ENCODE measurements around the gene TRIM22. TPM values are rescaled to one million over a fixed set of nuclear protein-coding genes. Genes with fewer than 3 reads are reported as not detected.
"Not testable (repeated sequence)": the region's sequence is repeated elsewhere in the genome, so short reads cannot be mapped to it uniquely, and the experiment has no call there.

Gene TRIM22, protein sequence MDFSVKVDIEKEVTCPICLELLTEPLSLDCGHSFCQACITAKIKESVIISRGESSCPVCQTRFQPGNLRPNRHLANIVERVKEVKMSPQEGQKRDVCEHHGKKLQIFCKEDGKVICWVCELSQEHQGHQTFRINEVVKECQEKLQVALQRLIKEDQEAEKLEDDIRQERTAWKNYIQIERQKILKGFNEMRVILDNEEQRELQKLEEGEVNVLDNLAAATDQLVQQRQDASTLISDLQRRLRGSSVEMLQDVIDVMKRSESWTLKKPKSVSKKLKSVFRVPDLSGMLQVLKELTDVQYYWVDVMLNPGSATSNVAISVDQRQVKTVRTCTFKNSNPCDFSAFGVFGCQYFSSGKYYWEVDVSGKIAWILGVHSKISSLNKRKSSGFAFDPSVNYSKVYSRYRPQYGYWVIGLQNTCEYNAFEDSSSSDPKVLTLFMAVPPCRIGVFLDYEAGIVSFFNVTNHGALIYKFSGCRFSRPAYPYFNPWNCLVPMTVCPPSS
- 10 to 100 TPM; 16.0 to 51.9 (median 32.1) TPM for total RNA-seq

DNA sequence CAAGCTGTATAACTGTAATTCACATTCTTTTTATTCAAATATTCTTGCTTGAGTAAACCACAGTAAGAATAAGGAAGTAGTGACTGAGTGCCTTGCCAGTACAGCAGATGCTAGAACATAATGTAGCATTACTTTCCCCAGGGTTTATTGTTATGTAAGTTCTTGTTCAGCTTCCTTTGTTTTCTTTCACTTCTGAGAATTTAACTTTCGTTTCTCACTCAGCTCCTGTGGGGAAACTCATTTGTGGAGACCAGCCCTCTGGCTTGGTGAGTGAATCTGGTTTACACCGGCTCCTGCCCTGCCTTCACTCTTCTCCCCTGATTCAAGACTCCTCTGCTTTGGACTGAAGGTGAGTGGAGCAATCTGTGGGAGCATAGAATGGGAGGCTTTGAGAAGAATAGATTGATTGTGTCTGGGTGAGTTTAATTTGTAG is at the start of gene TRIM22:
Gene TRIM22 (plus strand): TSS at position 240 of the 433 bp plus-strand sequence. CDS start 6,443 bp downstream, outside the sequence.
- WGBS, 2 donors, result 0 to 2% methylated on average over 2 of the region's 2 CpGs
- H3K9me3 ChIP-seq, result no peaks in the 10 kb centered on the region
- TF ChIP-seq, protein P1, sequence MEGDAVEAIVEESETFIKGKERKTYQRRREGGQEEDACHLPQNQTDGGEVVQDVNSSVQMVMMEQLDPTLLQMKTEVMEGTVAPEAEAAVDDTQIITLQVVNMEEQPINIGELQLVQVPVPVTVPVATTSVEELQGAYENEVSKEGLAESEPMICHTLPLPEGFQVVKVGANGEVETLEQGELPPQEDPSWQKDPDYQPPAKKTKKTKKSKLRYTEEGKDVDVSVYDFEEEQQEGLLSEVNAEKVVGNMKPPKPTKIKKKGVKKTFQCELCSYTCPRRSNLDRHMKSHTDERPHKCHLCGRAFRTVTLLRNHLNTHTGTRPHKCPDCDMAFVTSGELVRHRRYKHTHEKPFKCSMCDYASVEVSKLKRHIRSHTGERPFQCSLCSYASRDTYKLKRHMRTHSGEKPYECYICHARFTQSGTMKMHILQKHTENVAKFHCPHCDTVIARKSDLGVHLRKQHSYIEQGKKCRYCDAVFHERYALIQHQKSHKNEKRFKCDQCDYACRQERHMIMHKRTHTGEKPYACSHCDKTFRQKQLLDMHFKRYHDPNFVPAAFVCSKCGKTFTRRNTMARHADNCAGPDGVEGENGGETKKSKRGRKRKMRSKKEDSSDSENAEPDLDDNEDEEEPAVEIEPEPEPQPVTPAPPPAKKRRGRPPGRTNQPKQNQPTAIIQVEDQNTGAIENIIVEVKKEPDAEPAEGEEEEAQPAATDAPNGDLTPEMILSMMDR (IDR thresholded peaks at IDR 0.05), result no peak
- peak in 1 of 4 donors; percentile 59 for TF ChIP-seq POLR2A (IDR thresholded peaks at IDR 0.05)
- no peaks in the 10 kb centered on the region for H3K36me3 ChIP-seq
- H3K27me3 ChIP-seq, result no peaks in the 10 kb centered on the region
- intact Hi-C loops (cut with DNase I), result no loop called here
- peaks cover 7 to 57% (median 10%) of the 10 kb centered on the region in 3 donors for H3K4me1 ChIP-seq
- peak within 1 kb of the TSS; percentile 37 to 60 (median 43) for H3K4me3 ChIP-seq
- no peak for DNase-seq
- H3K27ac ChIP-seq, result peak within 1 kb of the TSS; percentile 83 to 91 (median 88)

DNA sequence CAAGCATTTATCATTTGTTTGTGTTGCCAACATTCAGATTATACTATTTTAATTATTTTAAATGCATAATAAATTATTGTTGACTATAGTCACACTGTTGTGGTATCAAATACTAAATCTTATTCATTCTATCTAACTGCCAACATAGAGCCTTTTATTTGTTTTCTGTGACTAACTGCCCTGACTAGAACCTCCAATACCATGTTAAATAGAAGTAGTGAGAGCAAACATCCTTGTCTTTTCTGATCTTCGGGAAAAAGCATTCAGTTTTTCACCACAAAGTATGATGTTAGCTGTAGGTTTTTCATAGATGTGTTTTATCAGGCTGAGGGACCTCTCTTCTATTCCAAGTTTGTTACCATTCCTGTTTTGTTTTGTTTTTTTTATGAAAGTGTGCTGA is 49.6 kb upstream of the TRIM22 start:
- Histone ChIP-seq H3K4me1 (no peaks in the 10 kb centered on the region), H3K4me3 (no peak overlapping the region), H3K36me3 (peaks cover 0 to 92% (median 0%) of the 10 kb centered on the region in 3 donors), H3K27me3 (no peaks in the 10 kb centered on the region), H3K9me3 (no peaks in the 10 kb centered on the region), H3K27ac (no peak overlapping the region)
- intact Hi-C loops (cut with DNase I), result no loop called here
- DNase-seq, result no peak
- TF ChIP-seq, protein P1 (IDR thresholded peaks at IDR 0.05), result no peak
- TF ChIP-seq POLR2A (IDR thresholded peaks at IDR 0.05), result no peak
- WGBS, 2 donors, result 50 to 62% methylated on average over 1 of the region's 1 CpG

DNA sequence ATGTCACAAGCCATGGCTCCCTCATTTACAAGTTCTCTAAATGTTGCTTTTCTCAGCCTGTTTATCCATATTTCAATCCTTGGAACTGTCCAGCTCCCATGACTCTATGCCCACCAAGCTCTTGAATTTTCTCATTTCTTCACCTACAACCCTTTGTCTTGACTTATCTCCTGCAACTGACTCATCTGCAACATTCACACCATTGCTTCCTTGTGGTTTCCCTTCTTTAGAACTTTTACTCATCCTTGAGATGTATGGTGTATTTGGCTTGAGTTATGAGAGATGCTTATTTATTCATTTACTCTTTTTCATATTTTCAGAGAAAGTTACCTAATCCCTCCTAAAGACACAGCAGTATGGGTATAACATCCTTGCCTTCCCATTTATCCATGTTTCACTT is 46.0 kb upstream of the TRIM22 start:
- Histone ChIP-seq H3K27me3 (no peaks in the 10 kb centered on the region), H3K9me3 (no peaks in the 10 kb centered on the region), H3K4me3 (no peak overlapping the region), H3K27ac (no peak overlapping the region), H3K4me1 (no peaks in the 10 kb centered on the region), H3K36me3 (peaks cover 0 to 58% (median 0%) of the 10 kb centered on the region in 3 donors)
- no peak for TF ChIP-seq POLR2A (IDR thresholded peaks at IDR 0.05)
- TF ChIP-seq, protein P1 (IDR thresholded peaks at IDR 0.05), result no peak
- no peak for DNase-seq
- intact Hi-C loops (cut with DNase I), result no loop called here

DNA sequence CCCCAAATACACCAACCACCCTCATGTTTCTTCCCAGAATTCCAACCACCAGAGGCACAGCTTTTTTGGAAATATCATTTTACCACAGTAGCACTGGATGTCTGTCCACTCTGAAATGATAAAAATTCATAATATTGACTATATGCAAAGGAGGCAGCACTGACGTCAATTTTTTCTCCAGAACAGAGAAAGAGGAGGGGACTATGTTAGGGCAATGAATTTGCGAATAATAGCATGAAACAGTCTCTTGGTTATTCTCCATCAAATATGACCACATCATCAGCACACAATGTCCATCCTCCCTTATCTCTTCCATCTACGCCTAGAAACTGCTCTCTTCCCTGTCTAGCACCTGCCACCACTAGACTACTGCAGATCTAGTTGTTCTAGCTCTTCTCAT is 43.5 kb upstream of the TRIM22 start:
- intact Hi-C loops (cut with DNase I), result no loop called here
- Histone ChIP-seq H3K27ac (no peak overlapping the region), H3K4me3 (no peak overlapping the region), H3K27me3 (no peaks in the 10 kb centered on the region), H3K36me3 (peaks cover 0 to 37% (median 0%) of the 10 kb centered on the region in 3 donors), H3K4me1 (no peaks in the 10 kb centered on the region), H3K9me3 (no peaks in the 10 kb centered on the region)
- no peak for DNase-seq
- WGBS, 2 donors, result 93 to 96% methylated on average over 3 of the region's 3 CpGs
- no peak for TF ChIP-seq POLR2A (IDR thresholded peaks at IDR 0.05)
- TF ChIP-seq, protein P1 (IDR thresholded peaks at IDR 0.05), result no peak

DNA sequence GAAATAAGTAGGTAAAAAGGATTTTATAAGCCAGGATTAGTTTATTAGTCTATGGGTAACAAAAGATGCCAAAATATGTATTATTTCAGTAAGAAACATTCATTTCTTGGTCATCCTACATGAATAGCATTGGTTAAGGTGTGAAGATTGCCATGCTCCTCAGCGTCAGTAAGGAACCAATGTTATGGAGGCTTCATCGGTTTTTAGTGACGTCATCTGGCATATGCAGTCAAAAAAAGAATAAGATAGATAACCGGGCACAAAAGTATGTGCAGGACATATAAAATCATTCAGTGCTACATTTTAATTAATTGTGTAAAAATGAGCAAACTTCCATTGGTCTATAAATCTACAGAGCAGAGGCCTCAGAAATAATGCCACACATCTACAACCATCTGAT is 34.1 kb upstream of the TRIM22 start:
- TF ChIP-seq, protein P1 (IDR thresholded peaks at IDR 0.05), result no peak
- TF ChIP-seq POLR2A (IDR thresholded peaks at IDR 0.05), result no peak
- intact Hi-C loops (cut with DNase I), result no loop called here

DNA sequence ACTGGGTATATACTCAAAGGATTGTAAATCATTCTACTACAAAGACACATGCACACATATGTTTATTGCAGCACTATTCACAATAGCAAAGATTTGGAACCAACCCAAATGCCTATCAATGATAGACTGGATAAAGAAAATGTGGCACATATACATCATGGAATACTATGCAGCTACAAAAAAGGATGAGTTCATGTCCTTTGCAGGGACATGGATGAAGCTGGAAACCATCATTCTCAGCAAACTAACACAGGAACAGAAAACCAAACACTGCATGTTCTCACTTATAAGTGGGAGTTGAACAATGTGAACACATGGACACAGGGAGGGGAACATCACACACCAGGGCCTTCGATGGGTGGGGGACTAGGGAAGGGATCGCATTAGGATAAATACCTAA is 32.6 kb upstream of the TRIM22 start:
- H3K9me3 ChIP-seq; H3K4me1 ChIP-seq; H3K27me3 ChIP-seq; H3K4me3 ChIP-seq; intact Hi-C loops (cut with DNase I); DNase-seq; H3K36me3 ChIP-seq; H3K27ac ChIP-seq: not testable (repeated sequence)
- 96 to 100% methylated on average over 2 of the region's 2 CpGs for WGBS, 2 donors

More for the DNA sequence above, 34.1 kb upstream of the TRIM22 start:
- Histone ChIP-seq H3K27me3 (no peaks in the 10 kb centered on the region), H3K4me1 (no peaks in the 10 kb centered on the region), H3K36me3 (no peaks in the 10 kb centered on the region), H3K4me3 (no peak overlapping the region), H3K27ac (no peak overlapping the region), H3K9me3 (no peaks in the 10 kb centered on the region)
- DNase-seq, result no peak
- WGBS, 2 donors, result 86 to 95% methylated on average over 4 of the region's 4 CpGs
